SK-N-SH (cell line): Measurements from ENCODE around the gene DLG2. TPM values are rescaled to one million over a fixed set of nuclear protein-coding genes. Genes with fewer than 3 reads are reported as not detected.

ENCODE experiments used
- CTCF ChIA-PET: fragments of 300-600, 350-600 bp; formaldehyde crosslinking; extraction: SDS; loops from one replicate; lab custom pipeline; 2021; lab: Yijun Ruan, JAX
- POLR2A ChIA-PET: fragments of 350-600 bp; sonication (Branson Sonifier 250); formaldehyde crosslinking; extraction: SDS; loops from one replicate; lab custom pipeline; 2020; ENCODE audit warnings: antibody characterized with exemption, inconsistent platforms; lab: Yijun Ruan, JAX
- DNase-seq: peaks from one replicate; pipeline ENCODE4 v3.0.0; 2012
- H2AFZ ChIP-seq: fragments of 200-600 bp; sonication (generic); 2 replicates; pipeline ENCODE4 v1.8.1; 2016; ENCODE audit warnings: antibody characterized with exemption, mild to moderate bottlenecking, low read depth
- H3F3A ChIP-seq: fragments of 200-600 bp; sonication (generic); replicated peaks from 2 replicates; pipeline ENCODE3; 2016; ENCODE audit warnings: antibody characterized with exemption, mild to moderate bottlenecking; ENCODE audit not compliant: insufficient read depth
- H3K27ac ChIP-seq, 2 experiments: fragments of 200-500 bp in 1 of 2; fragments of 200-600 bp in 1 of 2; sonication (Bioruptor generic) in 1 of 2; sonication (generic), shearing (Covaris generic) in 1 of 2; 2 replicates each; pipeline versions ENCODE4 v1.5.1 to v1.6.1; 2014 to 2016; ENCODE audit warnings: low read depth in 2 of 2, inconsistent platforms in 1 of 2, low read length in 1 of 2, mild to moderate bottlenecking in 1 of 2, mixed read lengths in 1 of 2
- H3K27me3 ChIP-seq: fragments of 200-600 bp; sonication (generic), shearing (Covaris generic); 2 replicates; pipeline ENCODE4 v1.6.1; 2016; ENCODE audit warnings: mixed run types; ENCODE audit not compliant: insufficient read depth
- H3K36me3 ChIP-seq, 2 experiments: fragments of 200-500 bp in 1 of 2; fragments of 200-600 bp in 1 of 2; sonication (Bioruptor generic) in 1 of 2; sonication (generic) in 1 of 2; replicated peaks in 1 of 2; 2 replicates each; pipeline versions ENCODE3 to v1.5.1; 2014 to 2016; ENCODE audit warnings: low read length in 1 of 2, mild to moderate bottlenecking in 1 of 2; ENCODE audit not compliant: insufficient read depth in 2 of 2, control insufficient read depth in 1 of 2
- H3K4me1 ChIP-seq, 2 experiments: fragments of 200-500 bp in 1 of 2; fragments of 200-600 bp in 1 of 2; sonication (Bioruptor generic) in 1 of 2; sonication (generic), shearing (Covaris generic) in 1 of 2; 2 replicates each; pipeline versions ENCODE4 v1.5.1 to v1.6.1; 2014 to 2016; ENCODE audit warnings: low read depth in 1 of 2, low read length in 1 of 2, mixed run types in 1 of 2; ENCODE audit not compliant: insufficient read depth in 2 of 2, control insufficient read depth in 1 of 2
- H3K4me2 ChIP-seq: fragments of 200-600 bp; sonication (generic), shearing (Covaris generic); 2 replicates; pipeline ENCODE4 v1.6.1; 2017; ENCODE audit warnings: mixed run types
- H3K4me3 ChIP-seq, 2 experiments: fragments of 200-500 bp in 1 of 2; fragments of 200-600 bp in 1 of 2; sonication (Bioruptor generic) in 1 of 2; sonication (generic), shearing (Covaris generic) in 1 of 2; 2 replicates each; pipeline versions ENCODE4 v1.5.1 to v1.8.1; 2014 to 2016; ENCODE audit warnings: low read depth in 2 of 2, inconsistent platforms in 1 of 2, low read length in 1 of 2, mild to moderate bottlenecking in 1 of 2, mixed read lengths in 1 of 2, moderate library complexity in 1 of 2
- H3K79me2 ChIP-seq: fragments of 200-600 bp; sonication (generic); 2 replicates; pipeline ENCODE4 v1.8.1; 2017; ENCODE audit warnings: mild to moderate bottlenecking; ENCODE audit not compliant: insufficient read depth
- H3K9ac ChIP-seq: fragments of 200-600 bp; sonication (generic); 2 replicates; pipeline ENCODE4 v1.6.1; 2017; ENCODE audit warnings: mixed run types
- H3K9me2 ChIP-seq: fragments of 200-600 bp; sonication (generic); 2 replicates; pipeline ENCODE4 v1.6.1; 2017; ENCODE audit warnings: mixed run types
- H3K9me3 ChIP-seq: fragments of 200-600 bp; sonication (generic); 2 replicates; pipeline ENCODE4 v1.6.1; 2017; ENCODE audit warnings: mixed run types, mild to moderate bottlenecking, moderate library complexity
- H4K20me1 ChIP-seq: fragments of 200-600 bp; sonication (generic); 2 replicates; pipeline ENCODE4 v1.6.1; 2017; ENCODE audit warnings: mild to moderate bottlenecking, mixed run types; ENCODE audit not compliant: insufficient read depth
- CHD2 ChIP-seq: fragments of 150-350 bp; IDR thresholded peaks from 2 replicates; pipeline ENCODE4 v1.6.1; 2018; ENCODE audit warnings: low read length; ENCODE audit not compliant: partially characterized antibody
- EZH2phosphoT487 ChIP-seq: fragments of 200-600 bp; sonication (generic); IDR thresholded peaks from 2 replicates; pipeline ENCODE4 v1.6.1; 2017; ENCODE audit warnings: low read depth, mixed run types, mild to moderate bottlenecking, antibody characterized with exemption, moderate library complexity, borderline replicate concordance
- FOXM1 ChIP-seq: IDR thresholded peaks from 2 replicates; pipeline ENCODE4 v1.4.0; 2012; ENCODE audit warnings: low read depth, mild to moderate bottlenecking
- GATA2 ChIP-seq: sonication (generic); formaldehyde crosslinking; IDR thresholded peaks from 2 replicates; pipeline ENCODE4 v1.5.0; 2020; ENCODE audit warnings: mild to moderate bottlenecking, missing genetic modification reagents
- NRF1 ChIP-seq: IDR thresholded peaks from 2 replicates; pipeline ENCODE4 v1.6.1; 2012; ENCODE audit warnings: low read depth, mild to moderate bottlenecking, low read length
- RAD21 ChIP-seq: IDR thresholded peaks from 2 replicates; pipeline ENCODE4 v1.6.1; 2012; ENCODE audit warnings: mild to moderate bottlenecking, low read length
- RCOR1 ChIP-seq: fragments of 150-350 bp; IDR thresholded peaks from 2 replicates; pipeline ENCODE4 v1.6.1; 2017; ENCODE audit warnings: antibody characterized with exemption, low read length
- REST ChIP-seq: IDR thresholded peaks from 2 replicates; pipeline ENCODE4 v1.6.1; 2012; ENCODE audit warnings: mild to moderate bottlenecking, low read depth, low read length, moderate library complexity
- SIN3A ChIP-seq: IDR thresholded peaks from 2 replicates; pipeline ENCODE4 v1.6.1; 2012; ENCODE audit warnings: low read depth, mild to moderate bottlenecking, low read length, moderate library complexity, borderline replicate concordance
- SMC3 ChIP-seq: IDR thresholded peaks from 2 replicates; pipeline ENCODE4 v1.6.1; 2012; ENCODE audit warnings: low read depth, low read length, improper control_type of control experiment
- USF2 ChIP-seq: fragments of 150-350 bp; IDR thresholded peaks from 2 replicates; pipeline ENCODE4 v1.6.1; 2017; ENCODE audit warnings: antibody characterized with exemption, low read length, low read depth, borderline replicate concordance
- WGBS: methylation state at CpG from one replicate; pipeline ENCODE4 v1.1.6; 2017; ENCODE audit warnings: low lambda C conversion rate; 5-methylcytosine and 5-hydroxymethylcytosine counted together
- polyA plus RNA-seq, 3 experiments: library from polyadenylated mRNA; depleted of rRNA; stranded (reverse); fragments of >200 nt; gene quantifications; 2 replicates each; pipeline ENCODE4 v1.2.3, GENCODE V29; 2012

Gene DLG2
- polyA plus RNA-seq, 1 of the 3 experiments (the other 2 are of a cell fraction), result 0.21 TPM

GRCh38 chr11:83693306-83693992 is 1933.7 kb downstream of the DLG2 start:
- H3K9ac ChIP-seq, result no peak overlapping the region
- CTCF ChIA-PET, result interaction anchor here (0.9 to 1.4 kb wide), 3 partner anchors 15 to 23 kb away, joined by 3 read pairs; no protein-coding TSS in a partner anchor
- H3K36me3 ChIP-seq, result no peaks in the 10 kb centered on the region
- POLR2A ChIA-PET, result no interaction called here
- no peaks in the 10 kb centered on the region for H3K9me3 ChIP-seq
- no peak for DNase-seq
- H3K4me3 ChIP-seq, result no peak overlapping the region
- 75% methylated on average over 8 of the region's 8 CpGs for WGBS
- no peaks in the 10 kb centered on the region for H3K79me2 ChIP-seq
- H3K27me3 ChIP-seq, result no peaks in the 10 kb centered on the region
- no peaks in the 10 kb centered on the region for H4K20me1 ChIP-seq
- peaks cover 0 to 36% of the 10 kb centered on the region in 2 experiments; a peak in 1 of 4 replicates for H3K4me1 ChIP-seq
- no peak overlapping the region for H2AFZ ChIP-seq
- H3K27ac ChIP-seq, result no peak overlapping the region
- H3K9me2 ChIP-seq, result no peaks in the 10 kb centered on the region
- no peak overlapping the region for H3K4me2 ChIP-seq
- no peaks in the 10 kb centered on the region for H3F3A ChIP-seq
- no peak for TF ChIP-seq REST
- no peak for TF ChIP-seq CHD2

GRCh38 chr11:83692675-83693074 is 1934.5 kb downstream of the DLG2 start:
- Histone ChIP-seq H3K9me3 (no peaks in the 10 kb centered on the region), H3K9me2 (no peaks in the 10 kb centered on the region), H2AFZ (no peak overlapping the region), H4K20me1 (no peaks in the 10 kb centered on the region), H3K4me3 (no peak overlapping the region), H3K27me3 (no peaks in the 10 kb centered on the region), H3K27ac (no peak overlapping the region), H3K79me2 (no peaks in the 10 kb centered on the region), H3F3A (no peaks in the 10 kb centered on the region), H3K4me2 (no peak overlapping the region), H3K4me1 (peaks cover 0 to 36% of the 10 kb centered on the region in 2 experiments; a peak in 1 of 4 replicates), H3K36me3 (no peaks in the 10 kb centered on the region), H3K9ac (no peak overlapping the region)
- POLR2A ChIA-PET, result no interaction called here
- no peak for DNase-seq
- CTCF ChIA-PET, result interaction anchor here (0.9 to 1.3 kb wide), 2 partner anchors 16 to 24 kb away, joined by 3 read pairs; no protein-coding TSS in a partner anchor
- 33% methylated on average over 1 of the region's 1 CpG for WGBS
- no peak for TF ChIP-seq SIN3A
- no peak for TF ChIP-seq RCOR1
- TF ChIP-seq REST, result no peak
- no peak for TF ChIP-seq EZH2phosphoT487
- no peak for TF ChIP-seq USF2
- TF ChIP-seq FOXM1, result no peak
- no peak for TF ChIP-seq RAD21
- no peak for TF ChIP-seq SMC3
- no peak for TF ChIP-seq NRF1
- TF ChIP-seq GATA2 (CRISPR knock-in tag), result no peak
